Activated CD4-positive, alpha-beta T cell treated with anti-CD3 and anti-CD28 coated beads, Interleukin-2, amount 10 ng/mL, durations not matched to agents 7 days and 5 days (primary cell): ENCODE data around the gene PCCA. TPM values are rescaled to one million over a fixed set of nuclear protein-coding genes. Genes with fewer than 3 reads are reported as not detected.
A peak's percentile ranks its signal among the peaks of the same experiment; 100 is the strongest.
"Not testable (repeated sequence)": the region's sequence is repeated elsewhere in the genome, so short reads cannot be mapped to it uniquely, and the experiment has no call there.

Experiments used
- CTCF ChIA-PET: fragments of 350-600 bp; sonication (Branson Sonifier 250); formaldehyde crosslinking; loops from one replicate; lab custom pipeline; 2021; ENCODE audit warnings: antibody characterized with exemption; lab: Charles Lee
- POLR2A ChIA-PET: fragments of 350-600 bp; sonication (Branson Sonifier 250); formaldehyde crosslinking; loops from one replicate; lab custom pipeline; 2021; ENCODE audit warnings: antibody characterized with exemption; lab: Charles Lee
- DNase-seq: peaks from one replicate; pipeline ENCODE4 v3.0.0-alpha.2; 2020
- H3K27ac Mint-ChIP-seq: one replicate; pipeline ENCODE4 v1.8.0; 2021; ENCODE audit warnings: mild to moderate bottlenecking, moderate library complexity, mixed read lengths
- H3K27me3 Mint-ChIP-seq: one replicate; pipeline ENCODE4 v1.8.0; 2021; ENCODE audit warnings: mixed read lengths
- H3K36me3 Mint-ChIP-seq: one replicate; pipeline ENCODE4 v1.8.0; 2021; ENCODE audit warnings: low read depth, mixed read lengths
- H3K4me1 Mint-ChIP-seq: one replicate; pipeline ENCODE4 v1.8.0; 2021; ENCODE audit warnings: mixed read lengths
- H3K4me3 Mint-ChIP-seq: one replicate; pipeline ENCODE4 v1.8.0; 2021; ENCODE audit warnings: mild to moderate bottlenecking, moderate library complexity, mixed read lengths
- H3K9me3 Mint-ChIP-seq: one replicate; pipeline ENCODE4 v1.8.0; 2021; ENCODE audit warnings: mixed read lengths
- total RNA-seq, 2 experiments: library from RNA; stranded (reverse); gene quantifications; one replicate each; pipeline ENCODE4 v1.2.3, GENCODE V29; 2021

Gene PCCA
- total RNA-seq, 2 experiments from 2014 or later: 8.6 to 8.9 TPM

- Mint-ChIP-seq H3K9me3 (no peaks in the 10 kb centered on the region), H3K4me1 (no peaks in the 10 kb centered on the region), H3K4me3 (no peak overlapping the region), H3K27ac (no peak overlapping the region), H3K36me3 (no peaks in the 10 kb centered on the region), H3K27me3 (no peaks in the 10 kb centered on the region)
- DNase-seq: no peak
- ChIA-PET POLR2A (no interaction called here), CTCF (interaction anchor here (2.2 kb wide), 1 partner anchor 14 kb away, joined by 7 read pairs; no protein-coding TSS in a partner anchor)
Observed at GRCh38 chr13:100559886-100560285, 471.0 kb downstream of the PCCA start.

- no peak for DNase-seq
- H3K4me1 Mint-ChIP-seq: no peaks in the 10 kb centered on the region
- H3K27me3 Mint-ChIP-seq: no peaks in the 10 kb centered on the region
- ChIA-PET POLR2A (no interaction called here), CTCF (interaction anchor here (0.6 to 2.2 kb wide), 2 partner anchors 14 to 1333 kb away, joined by 3 to 7 read pairs; no protein-coding TSS in a partner anchor)
- no peak overlapping the region for H3K4me3 Mint-ChIP-seq
- peaks cover 1% of the 10 kb centered on the region for H3K36me3 Mint-ChIP-seq
- peaks cover under 1% of the 10 kb centered on the region for H3K9me3 Mint-ChIP-seq
- H3K27ac Mint-ChIP-seq: no peak overlapping the region
Observed at GRCh38 chr13:100560498-100561157, 471.7 kb downstream of the PCCA start.

- H3K9me3 Mint-ChIP-seq: peaks cover 4% of the 10 kb centered on the region
- no peaks in the 10 kb centered on the region for H3K4me1 Mint-ChIP-seq
- H3K27me3 Mint-ChIP-seq: no peaks in the 10 kb centered on the region
- no peak for DNase-seq
- no peak overlapping the region for H3K27ac Mint-ChIP-seq
- ChIA-PET POLR2A (no interaction called here), CTCF (interaction anchor here (0.6 to 2.2 kb wide), 2 partner anchors 13 to 1334 kb away, joined by 3 to 7 read pairs; no protein-coding TSS in a partner anchor)
- H3K4me3 Mint-ChIP-seq: no peak overlapping the region
- H3K36me3 Mint-ChIP-seq: peaks cover 4% of the 10 kb centered on the region
Observed at GRCh38 chr13:100561158-100561499, 472.2 kb downstream of the PCCA start.

- Mint-ChIP-seq H3K27me3 (no peaks in the 10 kb centered on the region), H3K27ac (no peak overlapping the region), H3K9me3 (peaks cover 4% of the 10 kb centered on the region), H3K36me3 (peaks cover 4% of the 10 kb centered on the region), H3K4me3 (no peak overlapping the region), H3K4me1 (no peaks in the 10 kb centered on the region)
- no peak for DNase-seq
- POLR2A ChIA-PET: no interaction called here
- CTCF ChIA-PET: interaction anchor here (2.2 kb wide), 1 partner anchor 13 kb away, joined by 7 read pairs; no protein-coding TSS in a partner anchor
Observed at GRCh38 chr13:100561599-100562204, 472.8 kb downstream of the PCCA start.

GRCh38 chr13:100563779-100564178 is 474.9 kb downstream of the PCCA start:
- no peak overlapping the region for H3K4me3 Mint-ChIP-seq
- H3K36me3 Mint-ChIP-seq: peaks cover 4% of the 10 kb centered on the region
- H3K27me3 Mint-ChIP-seq: no peaks in the 10 kb centered on the region
- ChIA-PET CTCF (no interaction called here), POLR2A (no interaction called here)
- no peak for DNase-seq
- H3K27ac Mint-ChIP-seq: no peak overlapping the region
- H3K9me3 Mint-ChIP-seq: peaks cover 4% of the 10 kb centered on the region
- H3K4me1 Mint-ChIP-seq: no peaks in the 10 kb centered on the region

GRCh38 chr13:100564444-100565223 is 475.7 kb downstream of the PCCA start:
- no peak for DNase-seq
- H3K9me3 Mint-ChIP-seq: peaks cover 4% of the 10 kb centered on the region
- H3K27ac Mint-ChIP-seq: no peak overlapping the region
- peaks cover 4% of the 10 kb centered on the region for H3K36me3 Mint-ChIP-seq
- no peaks in the 10 kb centered on the region for H3K4me1 Mint-ChIP-seq
- POLR2A ChIA-PET: no interaction called here
- no peaks in the 10 kb centered on the region for H3K27me3 Mint-ChIP-seq
- CTCF ChIA-PET: no interaction called here
- no peak overlapping the region for H3K4me3 Mint-ChIP-seq

GRCh38 chr13:100565286-100565685 is 476.4 kb downstream of the PCCA start:
- H3K36me3 Mint-ChIP-seq: peaks cover 4% of the 10 kb centered on the region
- H3K9me3 Mint-ChIP-seq: peaks cover 4% of the 10 kb centered on the region
- H3K27ac Mint-ChIP-seq: no peak overlapping the region
- H3K4me1 Mint-ChIP-seq: no peaks in the 10 kb centered on the region
- no peak overlapping the region for H3K4me3 Mint-ChIP-seq
- POLR2A ChIA-PET: no interaction called here
- no peak for DNase-seq
- CTCF ChIA-PET: no interaction called here
- no peaks in the 10 kb centered on the region for H3K27me3 Mint-ChIP-seq

GRCh38 chr13:100566543-100566942 is 477.6 kb downstream of the PCCA start:
- Mint-ChIP-seq H3K27me3 (no peaks in the 10 kb centered on the region), H3K27ac (no peak overlapping the region), H3K4me3 (no peak overlapping the region), H3K4me1 (no peaks in the 10 kb centered on the region), H3K36me3 (peaks cover 4% of the 10 kb centered on the region), H3K9me3 (peaks cover 4% of the 10 kb centered on the region)
- CTCF ChIA-PET: no interaction called here
- DNase-seq: no peak
- POLR2A ChIA-PET: no interaction called here

GRCh38 chr13:100573121-100573520 is 484.2 kb downstream of the PCCA start:
- H3K4me3 Mint-ChIP-seq: no peak overlapping the region
- H3K9me3 Mint-ChIP-seq: no peaks in the 10 kb centered on the region
- no peaks in the 10 kb centered on the region for H3K27me3 Mint-ChIP-seq
- ChIA-PET CTCF (interaction anchor here (0.6 to 2.9 kb wide), 10 partner anchors 10 to 214 kb away, joined by 3 to 11 read pairs (median 3); no protein-coding TSS in a partner anchor), POLR2A (no interaction called here)
- H3K4me1 Mint-ChIP-seq: peaks cover 28% of the 10 kb centered on the region
- H3K27ac Mint-ChIP-seq: no peak overlapping the region
- peaks cover 10% of the 10 kb centered on the region for H3K36me3 Mint-ChIP-seq
- DNase-seq: peak; percentile 81

- CTCF ChIA-PET, H3K9me3 Mint-ChIP-seq, H3K27me3 Mint-ChIP-seq, H3K27ac Mint-ChIP-seq, POLR2A ChIA-PET, DNase-seq, H3K4me3 Mint-ChIP-seq: not testable (repeated sequence)
- H3K4me1 Mint-ChIP-seq: peaks cover 42% of the 10 kb centered on the region
- H3K36me3 Mint-ChIP-seq: peaks cover 33% of the 10 kb centered on the region
Observed at GRCh38 chr13:100577239-100577638, 488.3 kb downstream of the PCCA start.
